ENCODE results near the gene SFMBT1. TPM values are rescaled to one million over a fixed set of nuclear protein-coding genes. Genes with fewer than 3 reads are reported as not detected.
A peak's percentile ranks its signal among the peaks of the same experiment; 100 is the strongest.

The SFMBT1 gene
- total and polyA plus RNA-seq, 9 of the 15 experiments (the other 6 are each of a cell fraction or from before 2014, with no cell fraction given): 0.76 to 6.6 (median 3.6) TPM

GRCh38 chr3:52870471-52870870 is 175.4 kb downstream of the SFMBT1 start:
- intact Hi-C loops (cut with micrococcal nuclease): no loop called here
- no peaks in the 10 kb centered on the region for H3K79me2 ChIP-seq (ENCODE audit: control insufficient read depth, insufficient read depth, low read length)
- 87% methylated on average over 9 of the region's 10 CpGs for WGBS (ENCODE audit: insufficient coverage, low coverage, missing lambda C conversion rate)

GRCh38 chr3:52866427-52866826 is 179.4 kb downstream of the SFMBT1 start:
- in situ Hi-C loops (cut with MboI): no loop called here
- Histone ChIP-seq H3K9ac (ENCODE audit: insufficient read depth in 1 of 2, low read depth in 2 of 2, low read length in 2 of 2) (no peak overlapping the region), H3K4me2 (ENCODE audit: insufficient read depth, low read length) (no peak overlapping the region), H3K27me3 (ENCODE audit: control insufficient read depth in 2 of 2, insufficient read depth in 2 of 2, low read length in 2 of 2) (no peaks in the 10 kb centered on the region), H3K36me3 (ENCODE audit: control insufficient read depth, insufficient read depth, low read length) (no peaks in the 10 kb centered on the region), H3K79me2 (ENCODE audit: control insufficient read depth, insufficient read depth, low read length) (no peaks in the 10 kb centered on the region), H4K20me1 (replicated peaks; ENCODE audit: control insufficient read depth, insufficient read depth, low read length) (no peaks in the 10 kb centered on the region), H3K27ac (ENCODE audit: extremely low read depth, low read depth, low read length) (no peak overlapping the region), H3K4me3 (no peak overlapping the region), H3K9me3 (replicated peaks; ENCODE audit: control insufficient read depth, insufficient read depth, low read depth, low read length) (no peaks in the 10 kb centered on the region), H3K4me1 (replicated peaks in 1 of 2; ENCODE audit: control insufficient read depth in 2 of 2, insufficient read depth in 2 of 2, low read length in 2 of 2) (peaks cover 0 to 6% of the 10 kb centered on the region in 2 experiments; a peak in 2 of 5 replicates), H3K9me1 (ENCODE audit: control insufficient read depth, insufficient read depth, low read length) (no peaks in the 10 kb centered on the region), H2AFZ (ENCODE audit: low read depth, low read length) (no peak overlapping the region)
- FAIRE-seq (no peak), DNase-seq (ENCODE audit: extremely low read depth in 1 of 4, low spot score in 3 of 4) (no peak), ATAC-seq (no peak)
- WGBS (ENCODE audit: insufficient coverage, low coverage, missing lambda C conversion rate): 67% methylated on average over 12 of the region's 12 CpGs
- BruUV-seq (replicated peaks): no TSS peak
- ChIA-PET CTCF (ENCODE audit: low intra/inter-chr PET ratio) (no interaction called here), POLR2A (interaction anchor here (0.6 kb wide), 1 partner anchor 177 kb away, joined by 3 read pairs; no protein-coding TSS in a partner anchor)
- intact Hi-C loops (cut with micrococcal nuclease): no loop called here
- no peak for TF ChIP-seq RERE (CRISPR knock-in tag; IDR thresholded peaks at IDR 0.05; ENCODE audit: borderline replicate concordance)
- TF ChIP-seq ETV5 (CRISPR knock-in tag; IDR thresholded peaks at IDR 0.05; ENCODE audit: low read depth): no peak
- no peak for TF ChIP-seq HMG20B (CRISPR knock-in tag; IDR thresholded peaks at IDR 0.05)
- no peak for TF ChIP-seq RAD21 (CRISPR knock-in tag; conservative IDR thresholded peaks at IDR 0.05 in 1 of 2, IDR thresholded peaks at IDR 0.05 in 1 of 2)

More at GRCh38 chr3:52870471-52870870, 175.4 kb downstream of the SFMBT1 start:
- H3K9me1 ChIP-seq (ENCODE audit: control insufficient read depth, insufficient read depth, low read length): no peaks in the 10 kb centered on the region
- no TSS peak for BruUV-seq (replicated peaks)
- H3K9me3 ChIP-seq (replicated peaks; ENCODE audit: control insufficient read depth, insufficient read depth, low read depth, low read length): no peaks in the 10 kb centered on the region
- TF ChIP-seq ZNF311 (CRISPR knock-in tag; IDR thresholded peaks at IDR 0.05) (0 out of 2 replicates have a peak, but pooled peaks have one; percentile 24), ATF3 (IDR thresholded peaks at IDR 0.05) (no peak), ATF3 (CRISPR knock-in tag; conservative IDR thresholded peaks at IDR 0.05) (no peak), OTX1 (CRISPR knock-in tag; IDR thresholded peaks at IDR 0.05) (no peak), JUND (IDR thresholded peaks at IDR 0.05; ENCODE audit: borderline replicate concordance, low read depth, low read length) (no peak), JUND (tag; IDR thresholded peaks at IDR 0.05; ENCODE audit: borderline replicate concordance, low read depth, low read length) (no peak)
- DNase-seq (ENCODE audit: extremely low read depth in 1 of 4, low spot score in 3 of 4): no peak
- FAIRE-seq: no peak
- H4K20me1 ChIP-seq (replicated peaks; ENCODE audit: control insufficient read depth, insufficient read depth, low read length): no peaks in the 10 kb centered on the region
- H3K9ac ChIP-seq (ENCODE audit: insufficient read depth in 1 of 2, low read depth in 2 of 2, low read length in 2 of 2): peak overlapping the region in 1 of 2 experiments; percentile 35; a peak in 1 of 4 replicates
- H3K4me3 ChIP-seq: no peak overlapping the region
- no peak overlapping the region for H2AFZ ChIP-seq (ENCODE audit: low read depth, low read length)
- H3K4me1 ChIP-seq (replicated peaks in 1 of 2; ENCODE audit: control insufficient read depth in 2 of 2, insufficient read depth in 2 of 2, low read length in 2 of 2): peaks cover 10 to 33% of the 10 kb centered on the region in 2 experiments
- in situ Hi-C loops (cut with MboI): no loop called here
- ChIA-PET CTCF (ENCODE audit: low intra/inter-chr PET ratio) (no interaction called here), POLR2A (no interaction called here)
- no peak for ATAC-seq
- H3K4me2 ChIP-seq (ENCODE audit: insufficient read depth, low read length): no peak overlapping the region
- H3K36me3 ChIP-seq (ENCODE audit: control insufficient read depth, insufficient read depth, low read length): no peaks in the 10 kb centered on the region
- H3K27ac ChIP-seq (ENCODE audit: extremely low read depth, low read depth, low read length): no peak overlapping the region
- no peaks in the 10 kb centered on the region for H3K27me3 ChIP-seq (ENCODE audit: control insufficient read depth in 2 of 2, insufficient read depth in 2 of 2, low read length in 2 of 2)

Measured in K562 (cell line).